Measurements from ENCODE around the gene POFUT2.

DNA sequence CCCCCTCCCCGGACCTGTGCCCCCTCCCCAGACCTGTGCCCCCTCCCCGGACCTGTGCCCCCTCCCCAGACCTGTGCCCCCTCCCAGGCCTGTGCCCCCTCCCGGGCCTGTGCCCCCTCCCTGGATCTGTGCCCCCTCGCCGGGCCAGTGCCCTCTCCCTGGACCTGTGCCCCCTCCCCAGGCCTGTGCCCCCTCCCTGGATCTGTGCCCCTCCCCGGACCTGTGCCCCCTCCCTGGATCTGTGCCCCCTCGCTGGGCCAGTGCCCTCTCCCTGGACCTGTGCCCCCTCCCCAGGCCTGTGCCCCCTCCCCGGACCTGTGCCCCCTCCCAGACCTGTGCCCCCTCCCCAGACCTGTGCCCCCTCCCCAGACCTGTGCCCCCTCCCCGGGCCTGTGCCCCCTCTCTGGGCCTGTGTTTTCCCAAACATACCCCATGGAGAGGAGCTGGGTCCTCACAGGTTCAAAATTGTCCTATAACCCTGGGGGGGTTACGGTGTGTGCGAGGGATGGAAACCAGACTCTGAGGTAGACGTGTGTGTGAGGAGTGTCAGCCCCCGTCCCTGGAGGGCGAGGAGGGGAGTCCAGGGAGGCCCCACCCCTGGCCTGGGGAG lies 47.6 kb upstream of the POFUT2 start:
- TF ChIP-seq FOXM1 (IDR thresholded peaks at IDR 0.05; ENCODE audit: borderline replicate concordance, low read depth) (no peak), TCF12 (IDR thresholded peaks at IDR 0.05; ENCODE audit: low read depth) (no peak)
- TF ChIP-seq, protein P1, sequence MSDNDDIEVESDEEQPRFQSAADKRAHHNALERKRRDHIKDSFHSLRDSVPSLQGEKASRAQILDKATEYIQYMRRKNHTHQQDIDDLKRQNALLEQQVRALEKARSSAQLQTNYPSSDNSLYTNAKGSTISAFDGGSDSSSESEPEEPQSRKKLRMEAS (IDR thresholded peaks at IDR 0.05) = no peak

Measured in Ishikawa (cell line).